GM19463 (cell line): Measurements from ENCODE around the gene LILRA2.
"Not testable (repeated sequence)": the region's sequence is repeated elsewhere in the genome, so short reads cannot be mapped to it uniquely, and the experiment has no call there.

Experiments used
- ATAC-seq: cut with Tn5 transposase; IDR thresholded peaks from one replicate; pipeline ENCODE4 v1.9.1; 2021; ENCODE audit warnings: mild to moderate bottlenecking, moderate library complexity; ENCODE audit not compliant: unreplicated experiment

Gene LILRA2

GRCh38 chr19:54573330-54573872, at the start of gene LILRA2:
Gene LILRA2, plus strand, starts transcription at chr19:54573790. Its CDS starts 89 bp downstream, at chr19:54573879.
- ATAC-seq, result peak; percentile 61

- no peak for ATAC-seq
These were observed 48.0 kb upstream of the LILRA2 start for GRCh38 chr19:54525636-54526035.

GRCh38 chr19:54526972-54527371, 46.6 kb upstream of the LILRA2 start:
- no peak for ATAC-seq

- no peak for ATAC-seq
These were observed 42.7 kb upstream of the LILRA2 start for GRCh38 chr19:54530866-54531265.

- peak; percentile 91 for ATAC-seq
These were observed 41.1 kb upstream of the LILRA2 start for GRCh38 chr19:54532528-54532927.

- no peak for ATAC-seq
These were observed 40.1 kb upstream of the LILRA2 start for GRCh38 chr19:54533476-54533875.

GRCh38 chr19:54534156-54534555, 39.4 kb upstream of the LILRA2 start:
- no peak for ATAC-seq

- ATAC-seq, result no peak
These were observed 38.0 kb upstream of the LILRA2 start for GRCh38 chr19:54535601-54536000.

GRCh38 chr19:54536956-54537355, 36.6 kb upstream of the LILRA2 start:
- no peak for ATAC-seq

- no peak for ATAC-seq
These were observed 31.9 kb upstream of the LILRA2 start for GRCh38 chr19:54541712-54542111.

- ATAC-seq, result no peak
These were observed 24.8 kb upstream of the LILRA2 start for GRCh38 chr19:54548806-54549205.

GRCh38 chr19:54549224-54549623, 24.4 kb upstream of the LILRA2 start:
- no peak for ATAC-seq

- no peak for ATAC-seq
These were observed 22.3 kb upstream of the LILRA2 start for GRCh38 chr19:54551293-54551692.

- no peak for ATAC-seq
These were observed 21.4 kb upstream of the LILRA2 start for GRCh38 chr19:54551950-54552912.

GRCh38 chr19:54552913-54553310, 20.7 kb upstream of the LILRA2 start:
- no peak for ATAC-seq

- ATAC-seq, result no peak
These were observed 19.6 kb upstream of the LILRA2 start for GRCh38 chr19:54554006-54554405.

- ATAC-seq, result no peak
These were observed 18.7 kb upstream of the LILRA2 start for GRCh38 chr19:54554896-54555295.

GRCh38 chr19:54556194-54556593, 17.4 kb upstream of the LILRA2 start:
- ATAC-seq, result no peak

GRCh38 chr19:54558339-54558738, 15.3 kb upstream of the LILRA2 start:
- no peak for ATAC-seq

GRCh38 chr19:54560881-54561385, 12.7 kb upstream of the LILRA2 start:
- no peak for ATAC-seq

GRCh38 chr19:54561840-54562239, 11.8 kb upstream of the LILRA2 start:
- no peak for ATAC-seq

- not testable (repeated sequence) for ATAC-seq
These were observed 10.4 kb upstream of the LILRA2 start for GRCh38 chr19:54563206-54563605.
